Activated CD8-positive, alpha-beta T cell treated with anti-CD3 and anti-CD28 coated beads for 36 hours (primary cell): Measurements from ENCODE around the gene ASS1. TPM values are rescaled to one million over a fixed set of nuclear protein-coding genes. Genes with fewer than 3 reads are reported as not detected.

ENCODE experiments used
- ATAC-seq: fragments of 200-7000 bp; cut with Tn5 transposase; one replicate; pipeline ENCODE4 v1.10.0; 2021; ENCODE audit warnings: mild to moderate bottlenecking, moderate library complexity
- CTCF ChIA-PET: fragments of 350-600 bp; sonication (Branson Sonifier 250); formaldehyde crosslinking; loops from one replicate; lab custom pipeline; 2021; ENCODE audit warnings: antibody characterized with exemption; lab: Charles Lee
- POLR2A ChIA-PET: fragments of 350-600 bp; sonication (Branson Sonifier 250); formaldehyde crosslinking; loops from one replicate; lab custom pipeline; 2021; ENCODE audit warnings: antibody characterized with exemption; lab: Charles Lee
- DNase-seq: peaks from one replicate; pipeline ENCODE4 v3.0.0-alpha.2; 2020
- H3K27ac Mint-ChIP-seq: one replicate; pipeline ENCODE4 v1.8.0; 2021; ENCODE audit warnings: mild to moderate bottlenecking, mixed read lengths
- H3K27me3 Mint-ChIP-seq: one replicate; pipeline ENCODE4 v1.8.0; 2021; ENCODE audit warnings: mixed read lengths
- H3K36me3 Mint-ChIP-seq: one replicate; pipeline ENCODE4 v1.8.0; 2021; ENCODE audit warnings: low read depth, mixed read lengths
- H3K4me1 Mint-ChIP-seq: one replicate; pipeline ENCODE4 v1.8.0; 2021; ENCODE audit warnings: low read depth, mixed read lengths
- H3K4me3 Mint-ChIP-seq: one replicate; pipeline ENCODE4 v1.8.0; 2021; ENCODE audit warnings: mild to moderate bottlenecking, moderate library complexity, mixed read lengths
- H3K9me3 Mint-ChIP-seq: one replicate; pipeline ENCODE4 v1.8.0; 2021; ENCODE audit warnings: mixed read lengths
- intact Hi-C: fragments of 100-400 bp; cut with micrococcal nuclease; formaldehyde crosslinking; loops from one replicate; pipeline ENCODE4 v1.10.0; 2022
- total RNA-seq, 2 experiments: library from RNA; stranded (reverse); gene quantifications; one replicate each; pipeline ENCODE4 v1.2.3, GENCODE V29; 2021
- TF ChIP-seq, protein P1 (sequence below): fragments of 200-600 bp; IDR thresholded peaks from one replicate; pipeline ENCODE4 v1.8.0; 2022; ENCODE audit warnings: antibody characterized with exemption, mild to moderate bottlenecking

Gene ASS1
- total RNA-seq, 2 experiments from 2014 or later, result 9.8 to 11.5 TPM

DNA sequence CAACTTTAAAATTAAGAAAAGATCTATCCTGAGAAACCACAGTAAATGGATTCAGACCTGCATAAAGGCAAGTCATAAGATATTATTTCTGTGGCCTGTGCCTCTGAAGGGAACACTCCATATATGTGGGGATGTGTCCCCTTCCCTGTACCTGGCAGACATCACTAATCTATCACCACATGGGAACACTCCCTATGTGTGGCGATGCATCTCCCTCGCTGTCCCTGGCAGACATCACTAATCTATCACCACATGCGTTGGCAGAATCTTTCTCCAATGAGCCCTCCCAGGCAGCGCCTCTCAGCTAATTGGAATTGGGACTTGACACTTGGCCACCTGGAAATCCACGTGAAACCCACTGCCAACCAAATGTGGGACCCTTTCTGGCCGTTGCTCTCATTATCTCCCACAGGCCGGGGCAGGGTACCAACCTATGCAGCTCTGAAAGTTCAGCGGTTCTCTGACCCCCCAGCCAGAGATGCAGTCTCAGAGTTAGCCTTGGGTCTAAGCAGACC lies 25.2 kb upstream of the ASS1 start:
- Mint-ChIP-seq H3K4me3 (no peak overlapping the region), H3K27me3 (peaks cover 2% of the 10 kb centered on the region), H3K27ac (no peak overlapping the region), H3K4me1 (no peaks in the 10 kb centered on the region), H3K36me3 (no peaks in the 10 kb centered on the region), H3K9me3 (no peaks in the 10 kb centered on the region)
- TF ChIP-seq, protein P1, sequence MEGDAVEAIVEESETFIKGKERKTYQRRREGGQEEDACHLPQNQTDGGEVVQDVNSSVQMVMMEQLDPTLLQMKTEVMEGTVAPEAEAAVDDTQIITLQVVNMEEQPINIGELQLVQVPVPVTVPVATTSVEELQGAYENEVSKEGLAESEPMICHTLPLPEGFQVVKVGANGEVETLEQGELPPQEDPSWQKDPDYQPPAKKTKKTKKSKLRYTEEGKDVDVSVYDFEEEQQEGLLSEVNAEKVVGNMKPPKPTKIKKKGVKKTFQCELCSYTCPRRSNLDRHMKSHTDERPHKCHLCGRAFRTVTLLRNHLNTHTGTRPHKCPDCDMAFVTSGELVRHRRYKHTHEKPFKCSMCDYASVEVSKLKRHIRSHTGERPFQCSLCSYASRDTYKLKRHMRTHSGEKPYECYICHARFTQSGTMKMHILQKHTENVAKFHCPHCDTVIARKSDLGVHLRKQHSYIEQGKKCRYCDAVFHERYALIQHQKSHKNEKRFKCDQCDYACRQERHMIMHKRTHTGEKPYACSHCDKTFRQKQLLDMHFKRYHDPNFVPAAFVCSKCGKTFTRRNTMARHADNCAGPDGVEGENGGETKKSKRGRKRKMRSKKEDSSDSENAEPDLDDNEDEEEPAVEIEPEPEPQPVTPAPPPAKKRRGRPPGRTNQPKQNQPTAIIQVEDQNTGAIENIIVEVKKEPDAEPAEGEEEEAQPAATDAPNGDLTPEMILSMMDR, result no peak
- ChIA-PET CTCF (no interaction called here), POLR2A (interaction anchor here (0.6 kb wide), 1 partner anchor 549 kb away, joined by 3 read pairs; no protein-coding TSS in a partner anchor)
- no peak for ATAC-seq
- intact Hi-C loops, result no loop called here
- no peak for DNase-seq

DNA sequence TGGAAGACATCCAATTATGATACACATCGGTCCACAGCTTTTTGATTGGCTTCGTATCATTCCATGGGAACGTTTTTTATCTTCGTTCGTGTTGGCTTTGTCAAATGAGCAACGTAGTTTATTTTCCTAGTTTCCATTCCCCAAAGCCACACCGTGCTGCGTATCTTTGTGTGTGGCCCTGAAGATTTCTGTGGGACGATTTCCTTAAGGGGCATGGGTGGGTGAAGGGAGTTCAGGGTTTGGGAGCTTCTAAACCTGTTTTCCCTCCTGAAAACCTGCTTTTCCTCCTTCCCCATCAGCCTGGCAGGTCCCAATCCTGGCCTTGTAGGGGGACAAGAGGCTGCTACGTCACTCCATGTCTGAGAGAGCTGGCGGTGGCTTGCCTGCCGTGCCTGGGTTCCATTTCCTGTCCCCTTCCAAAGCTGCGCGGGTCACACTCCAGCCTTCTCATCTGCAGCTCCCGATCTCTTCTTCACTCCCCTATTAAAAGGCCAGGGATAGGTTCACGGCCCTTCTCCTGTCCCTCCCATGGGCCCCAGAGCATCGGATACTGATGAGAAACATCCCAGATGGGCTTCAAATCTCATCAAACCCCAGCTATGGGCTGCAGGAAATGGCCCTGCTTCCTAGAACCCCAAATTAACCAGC lies 23.5 kb upstream of the ASS1 start:
- ChIA-PET CTCF (no interaction called here), POLR2A (interaction anchor here (0.6 kb wide), 1 partner anchor 274 kb away, joined by 3 read pairs; no protein-coding TSS in a partner anchor)
- TF ChIP-seq, protein P1, result no peak
- H3K4me1 Mint-ChIP-seq, result no peaks in the 10 kb centered on the region
- H3K27ac Mint-ChIP-seq, result no peak overlapping the region
- DNase-seq (no peak), ATAC-seq (no peak)
- H3K36me3 Mint-ChIP-seq, result no peaks in the 10 kb centered on the region
- H3K9me3 Mint-ChIP-seq, result no peaks in the 10 kb centered on the region
- H3K27me3 Mint-ChIP-seq, result peaks cover 2% of the 10 kb centered on the region
- no peak overlapping the region for H3K4me3 Mint-ChIP-seq
- intact Hi-C loops, result no loop called here

GRCh38 chr9:130421802-130422276 lies 22.9 kb upstream of the ASS1 start:
- CTCF ChIA-PET, result no interaction called here
- no peak for ATAC-seq
- intact Hi-C loops, result no loop called here
- no peaks in the 10 kb centered on the region for H3K36me3 Mint-ChIP-seq
- H3K4me1 Mint-ChIP-seq, result no peaks in the 10 kb centered on the region
- no peaks in the 10 kb centered on the region for H3K27me3 Mint-ChIP-seq
- DNase-seq, result no peak
- POLR2A ChIA-PET, result no interaction called here
- TF ChIP-seq, protein P1, result no peak
- H3K9me3 Mint-ChIP-seq, result no peaks in the 10 kb centered on the region
- H3K27ac Mint-ChIP-seq, result no peak overlapping the region
- H3K4me3 Mint-ChIP-seq, result no peak overlapping the region

GRCh38 chr9:130422546-130422945 lies 22.2 kb upstream of the ASS1 start:
- TF ChIP-seq, protein P1, result no peak
- Mint-ChIP-seq H3K4me3 (no peak overlapping the region), H3K27me3 (no peaks in the 10 kb centered on the region), H3K4me1 (no peaks in the 10 kb centered on the region), H3K36me3 (no peaks in the 10 kb centered on the region), H3K9me3 (no peaks in the 10 kb centered on the region), H3K27ac (no peak overlapping the region)
- ChIA-PET POLR2A (interaction anchor here (1.0 kb wide), 1 partner anchor 10 kb away, joined by 3 read pairs; no protein-coding TSS in a partner anchor), CTCF (no interaction called here)
- DNase-seq (no peak), ATAC-seq (no peak)
- intact Hi-C loops, result no loop called here

- no peaks in the 10 kb centered on the region for H3K27me3 Mint-ChIP-seq
- ATAC-seq (no peak), DNase-seq (no peak)
- no peak overlapping the region for H3K27ac Mint-ChIP-seq
- no peak overlapping the region for H3K4me3 Mint-ChIP-seq
- ChIA-PET POLR2A (interaction anchor here (1.0 kb wide), 1 partner anchor 11 kb away, joined by 3 read pairs; no protein-coding TSS in a partner anchor), CTCF (no interaction called here)
- intact Hi-C loops, result no loop called here
- no peaks in the 10 kb centered on the region for H3K9me3 Mint-ChIP-seq
- no peaks in the 10 kb centered on the region for H3K4me1 Mint-ChIP-seq
- H3K36me3 Mint-ChIP-seq, result no peaks in the 10 kb centered on the region
- TF ChIP-seq, protein P1, result no peak
Measured at GRCh38 chr9:130423272-130423671, 21.5 kb upstream of the ASS1 start.
